Neural progenitor cell (in vitro differentiated cells): ENCODE data around the gene GADL1. TPM values are rescaled to one million over a fixed set of nuclear protein-coding genes. Genes with fewer than 3 reads are reported as not detected.

Experiments
- DNase-seq: peaks from one replicate; pipeline ENCODE4 v3.0.0-alpha.2; 2016; ENCODE audit warnings: low spot score
- H2AFZ ChIP-seq: fragments of 200-600 bp; sonication (generic); replicated peaks from 2 replicates; pipeline ENCODE4 v1.6.1; 2016; ENCODE audit warnings: antibody characterized with exemption
- H3F3A ChIP-seq: fragments of 200-600 bp; sonication (generic); 2 replicates; pipeline ENCODE4 v1.6.1; 2016; ENCODE audit warnings: antibody characterized with exemption, low read depth
- H3K27ac ChIP-seq: fragments of 200-600 bp; sonication (generic); 2 replicates; pipeline ENCODE4 v1.5.1; 2016; ENCODE audit warnings: mild to moderate bottlenecking
- H3K27me3 ChIP-seq: fragments of 200-600 bp; sonication (generic); 2 replicates; pipeline ENCODE4 v1.6.1; 2016; ENCODE audit warnings: mild to moderate bottlenecking, moderate library complexity
- H3K36me3 ChIP-seq: fragments of 200-600 bp; sonication (generic); 2 replicates; pipeline ENCODE4 v1.5.1; 2016
- H3K4me1 ChIP-seq: fragments of 200-600 bp; sonication (generic); 2 replicates; pipeline ENCODE4 v1.6.1; 2016; ENCODE audit warnings: mixed run types
- H3K4me2 ChIP-seq: fragments of 200-600 bp; sonication (generic); 2 replicates; pipeline ENCODE4 v1.6.1; 2016
- H3K4me3 ChIP-seq: fragments of 200-600 bp; sonication (generic); 2 replicates; pipeline ENCODE4 v1.5.1; 2016
- H3K79me2 ChIP-seq: fragments of 200-600 bp; sonication (generic); 2 replicates; pipeline ENCODE4 v1.6.1; 2016; ENCODE audit warnings: low read depth
- H3K9ac ChIP-seq: fragments of 200-600 bp; sonication (generic); 2 replicates; pipeline ENCODE4 v1.6.1; 2016
- H3K9me3 ChIP-seq: fragments of 200-600 bp; sonication (generic); 2 replicates; pipeline ENCODE4 v1.5.1; 2016; ENCODE audit warnings: low read depth
- H4K20me1 ChIP-seq: fragments of 200-600 bp; sonication (generic); 2 replicates; pipeline ENCODE4 v1.6.1; 2016; ENCODE audit warnings: low read depth
- H3K27ac Mint-ChIP-seq: 3 replicates; pipeline ENCODE4 v1.8.0; 2021; ENCODE audit warnings: mixed read lengths
- H3K27me3 Mint-ChIP-seq: 2 replicates; pipeline ENCODE4 v1.8.0; 2022; ENCODE audit warnings: low read depth, mild to moderate bottlenecking, inconsistent platforms, moderate library complexity, mixed read lengths; ENCODE audit not compliant: insufficient read depth
- H3K36me3 Mint-ChIP-seq: 3 replicates; pipeline ENCODE4 v1.8.0; 2021; ENCODE audit warnings: mixed read lengths
- H3K4me1 Mint-ChIP-seq: 3 replicates; pipeline ENCODE4 v1.8.0; 2021; ENCODE audit warnings: mixed read lengths
- H3K4me3 Mint-ChIP-seq: 3 replicates; pipeline ENCODE4 v1.8.0; 2021; ENCODE audit warnings: mild to moderate bottlenecking, moderate library complexity, mixed read lengths
- H3K9me3 Mint-ChIP-seq: 3 replicates; pipeline ENCODE4 v1.8.0; 2020; ENCODE audit warnings: mixed read lengths
- CTCF ChIP-seq: fragments of 200-600 bp; sonication (generic); IDR thresholded peaks from 2 replicates; pipeline ENCODE4 v1.5.1; 2017; ENCODE audit warnings: antibody characterized with exemption, mild to moderate bottlenecking
- EZH2 ChIP-seq: fragments of 200-600 bp; sonication (generic); IDR thresholded peaks from 2 replicates; pipeline ENCODE4 v1.6.1; 2017; ENCODE audit warnings: antibody characterized with exemption, mild to moderate bottlenecking, moderate library complexity
- EZH2phosphoT487 ChIP-seq: fragments of 200-600 bp; sonication (generic); IDR thresholded peaks from 2 replicates; pipeline ENCODE4 v1.6.1; 2017; ENCODE audit warnings: antibody characterized with exemption
- total RNA-seq: library from RNA; depleted of rRNA; stranded (reverse); fragments of >200 nt; gene quantifications from 2 replicates; pipeline ENCODE4 v1.2.3, GENCODE V29; 2015; ENCODE audit warnings: low replicate concordance

GADL1 gene
- total RNA-seq, 1 donor from 2014 or later: not detected

DNA sequence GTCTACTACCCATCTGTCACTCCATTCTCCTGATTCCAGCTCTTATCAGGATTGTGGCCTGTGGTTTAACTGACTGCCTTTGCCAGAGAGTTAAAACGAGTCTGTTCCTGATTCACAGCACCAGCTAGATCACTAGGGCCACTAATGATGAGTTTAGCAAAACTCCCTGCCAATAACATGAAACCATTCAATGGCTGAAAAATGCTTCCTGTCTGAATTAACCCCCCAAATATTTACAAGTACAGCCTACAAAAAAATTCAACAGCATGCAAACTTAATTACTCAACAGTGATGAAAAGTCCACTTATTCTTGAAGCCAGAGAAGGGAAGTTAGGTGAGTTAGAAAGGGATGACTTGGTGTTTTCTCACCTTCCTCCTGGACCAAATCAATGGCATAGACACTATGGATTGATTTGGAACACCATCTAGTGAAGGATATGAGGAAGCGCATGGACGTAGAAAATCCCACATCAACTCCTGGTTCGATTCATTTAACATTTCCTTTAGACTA, 146.6 kb downstream of the GADL1 start:
- Mint-ChIP-seq H3K36me3 (no peaks in the 10 kb centered on the region), H3K4me3 (no peak overlapping the region), H3K27ac (no peak overlapping the region), H3K9me3 (no peaks in the 10 kb centered on the region), H3K27me3 (peaks cover 4% of the 10 kb centered on the region), H3K4me1 (peaks cover 10% of the 10 kb centered on the region)
- DNase-seq: peak; percentile 37
- TF ChIP-seq EZH2: no peak
- TF ChIP-seq EZH2phosphoT487: no peak
- peak; percentile 60 for TF ChIP-seq CTCF
- no peak overlapping the region for H3K4me2 ChIP-seq
- H3K36me3 ChIP-seq: no peaks in the 10 kb centered on the region
- no peaks in the 10 kb centered on the region for H4K20me1 ChIP-seq
- H3K79me2 ChIP-seq: no peaks in the 10 kb centered on the region
- no peak overlapping the region for H3K27ac ChIP-seq
- H3K4me3 ChIP-seq: no peak overlapping the region
- no peak overlapping the region for H3K9ac ChIP-seq
- H3K27me3 ChIP-seq: no peaks in the 10 kb centered on the region
- H2AFZ ChIP-seq: no peak overlapping the region
- peaks cover 36% of the 10 kb centered on the region for H3F3A ChIP-seq
- H3K9me3 ChIP-seq: no peaks in the 10 kb centered on the region
- H3K4me1 ChIP-seq: peaks cover 21% of the 10 kb centered on the region

DNA sequence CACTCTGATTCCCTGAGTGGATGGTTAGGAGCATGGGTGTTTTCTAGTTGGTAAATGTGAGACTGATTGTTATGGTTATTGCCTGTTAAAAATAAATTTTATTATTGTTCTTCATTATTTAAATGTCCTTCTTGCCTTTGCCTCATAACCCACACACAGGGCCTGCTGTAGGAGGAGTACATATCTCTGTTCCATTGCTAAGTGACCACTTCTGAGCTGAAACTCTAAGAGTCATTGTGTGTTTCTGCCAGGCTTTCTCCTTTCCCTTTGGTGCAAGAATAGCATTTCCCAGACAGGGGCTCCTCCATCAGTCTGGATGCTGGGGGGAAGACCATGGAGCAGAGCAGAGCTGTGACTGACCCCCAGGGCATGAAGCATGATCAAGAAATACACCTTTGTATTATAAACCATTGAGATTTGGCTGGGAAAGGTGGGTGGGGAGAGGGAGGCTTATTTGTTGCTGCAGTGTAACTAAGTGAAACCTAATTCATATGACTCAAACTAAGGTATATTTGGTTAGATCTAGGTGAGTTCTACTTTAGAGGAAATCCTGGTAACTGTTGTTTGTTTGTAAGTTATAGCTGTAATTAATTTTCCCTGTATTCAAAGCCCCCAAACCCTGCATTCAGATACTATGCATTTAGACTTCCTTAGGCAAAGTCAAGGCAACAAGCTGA, 150.7 kb downstream of the GADL1 start:
- Histone ChIP-seq H3K4me3 (no peak overlapping the region), H3F3A (peaks cover under 1% of the 10 kb centered on the region), H3K9ac (no peak overlapping the region), H4K20me1 (no peaks in the 10 kb centered on the region), H3K4me2 (no peak overlapping the region), H3K79me2 (no peaks in the 10 kb centered on the region), H3K36me3 (no peaks in the 10 kb centered on the region), H3K27me3 (no peaks in the 10 kb centered on the region), H3K27ac (no peak overlapping the region), H2AFZ (no peak overlapping the region), H3K4me1 (peaks cover under 1% of the 10 kb centered on the region), H3K9me3 (no peaks in the 10 kb centered on the region)
- no peak for DNase-seq
- no peaks in the 10 kb centered on the region for H3K27me3 Mint-ChIP-seq
- H3K9me3 Mint-ChIP-seq: no peaks in the 10 kb centered on the region
- TF ChIP-seq EZH2 (no peak), EZH2phosphoT487 (no peak)
- H3K4me1 Mint-ChIP-seq: no peaks in the 10 kb centered on the region
- H3K36me3 Mint-ChIP-seq: no peaks in the 10 kb centered on the region
- no peak overlapping the region for H3K27ac Mint-ChIP-seq
- no peak overlapping the region for H3K4me3 Mint-ChIP-seq

GRCh38 chr3:30742796-30743619, 151.5 kb downstream of the GADL1 start:
- no peak overlapping the region for H3K27ac Mint-ChIP-seq
- no peak overlapping the region for H3K4me2 ChIP-seq

More at GRCh38 chr3:30742796-30743619, 151.5 kb downstream of the GADL1 start:
- no peak overlapping the region for H3K27ac ChIP-seq
- H3K36me3 Mint-ChIP-seq: no peaks in the 10 kb centered on the region
- TF ChIP-seq EZH2 (no peak), CTCF (no peak), EZH2phosphoT487 (no peak)
- no peaks in the 10 kb centered on the region for H3K79me2 ChIP-seq
- H4K20me1 ChIP-seq: no peaks in the 10 kb centered on the region
- no peak overlapping the region for H3K4me3 ChIP-seq
- H3K9ac ChIP-seq: no peak overlapping the region
- H2AFZ ChIP-seq: no peak overlapping the region
- no peaks in the 10 kb centered on the region for H3K9me3 Mint-ChIP-seq
- H3K27me3 ChIP-seq: no peaks in the 10 kb centered on the region
- no peaks in the 10 kb centered on the region for H3K4me1 Mint-ChIP-seq
- H3K9me3 ChIP-seq: no peaks in the 10 kb centered on the region
- no peaks in the 10 kb centered on the region for H3F3A ChIP-seq
- no peaks in the 10 kb centered on the region for H3K4me1 ChIP-seq
- H3K4me3 Mint-ChIP-seq: no peak overlapping the region
- no peaks in the 10 kb centered on the region for H3K36me3 ChIP-seq
- DNase-seq: no peak
- no peaks in the 10 kb centered on the region for H3K27me3 Mint-ChIP-seq
